Urinary bladder (tissue), 4 donors: ENCODE measurements around the gene ZCCHC7. TPM values are rescaled to one million over a fixed set of nuclear protein-coding genes. Genes with fewer than 3 reads are reported as not detected.
"Not testable (repeated sequence)": the region's sequence is repeated elsewhere in the genome, so short reads cannot be mapped to it uniquely, and the experiment has no call there.

ENCODE experiments used
- DNase-seq: peaks from one replicate; pipeline ENCODE4 v3.0.0-alpha.2; 2015; ENCODE audit errors: extremely low spot score
- H3K27ac ChIP-seq: one replicate; pipeline ENCODE4 v1.5.1; 2013; ENCODE audit warnings: low read depth, mild to moderate bottlenecking, moderate library complexity
- H3K36me3 ChIP-seq: one replicate; pipeline ENCODE4 v1.6.1; 2013; ENCODE audit warnings: mild to moderate bottlenecking, moderate library complexity; ENCODE audit not compliant: insufficient read depth
- H3K4me1 ChIP-seq: one replicate; pipeline ENCODE4 v1.6.1; 2013; ENCODE audit warnings: mild to moderate bottlenecking, moderate library complexity; ENCODE audit not compliant: insufficient read depth
- H3K4me3 ChIP-seq: one replicate; pipeline ENCODE4 v1.5.1; 2013; ENCODE audit warnings: low read depth, low read length
- WGBS: extraction: QIAGEN DNeasy Blood & Tissue Kit; methylation state at CpG from one replicate; pipeline ENCODE4 v1.1.7; 2013; 5-methylcytosine and 5-hydroxymethylcytosine counted together
- polyA plus RNA-seq: library from polyadenylated mRNA; stranded (reverse); fragments of 200-250 nt; gene quantifications from one replicate; pipeline ENCODE4 v1.2.3, GENCODE V29; 2013
- total RNA-seq: library from RNA; depleted of rRNA; stranded (reverse); fragments of >200 nt; gene quantifications from one replicate; pipeline ENCODE4 v1.2.3, GENCODE V29; 2014
- donor health status: healthy with polysubstance abuse.
- donor health status: healthy.

ZCCHC7 gene
- total and polyA plus RNA-seq, 2 donors: 10.9 to 40.7 TPM

GRCh38 chr9:37297592-37297991, 177.2 kb downstream of the ZCCHC7 start:
- Histone ChIP-seq H3K27ac (no peak overlapping the region), H3K4me3 (no peak overlapping the region), H3K4me1 (no peaks in the 10 kb centered on the region), H3K36me3 (no peaks in the 10 kb centered on the region)
- 71% methylated on average over 3 of the region's 3 CpGs for WGBS
- no peak for DNase-seq

GRCh38 chr9:37300620-37301019, 180.2 kb downstream of the ZCCHC7 start:
- no peaks in the 10 kb centered on the region for H3K4me1 ChIP-seq
- H3K27ac ChIP-seq: no peak overlapping the region
- 52% methylated on average over 1 of the region's 1 CpG for WGBS

GRCh38 chr9:37301042-37301853, 180.9 kb downstream of the ZCCHC7 start:
- Histone ChIP-seq H3K4me3 (no peak overlapping the region), H3K36me3 (no peaks in the 10 kb centered on the region), H3K4me1 (no peaks in the 10 kb centered on the region), H3K27ac (no peak overlapping the region)
- WGBS: 98% methylated on average over 2 of the region's 2 CpGs
- no peak for DNase-seq

More at GRCh38 chr9:37300620-37301019, 180.2 kb downstream of the ZCCHC7 start:
- DNase-seq: no peak
- Histone ChIP-seq H3K36me3 (no peaks in the 10 kb centered on the region), H3K4me3 (no peak overlapping the region)

GRCh38 chr9:37301854-37302172, 181.4 kb downstream of the ZCCHC7 start:
- DNase-seq: no peak
- no peak overlapping the region for H3K4me3 ChIP-seq
- no peaks in the 10 kb centered on the region for H3K36me3 ChIP-seq
- no peak overlapping the region for H3K27ac ChIP-seq
- no peaks in the 10 kb centered on the region for H3K4me1 ChIP-seq
- WGBS: 42% methylated on average over 1 of the region's 1 CpG

- Histone ChIP-seq H3K36me3 (no peaks in the 10 kb centered on the region), H3K4me1 (no peaks in the 10 kb centered on the region), H3K27ac (no peak overlapping the region), H3K4me3 (no peak overlapping the region)
- DNase-seq: no peak
- 70% methylated on average over 3 of the region's 3 CpGs for WGBS
These were observed 181.9 kb downstream of the ZCCHC7 start for GRCh38 chr9:37302277-37302676.

- H3K4me3 ChIP-seq, H3K36me3 ChIP-seq, DNase-seq, H3K27ac ChIP-seq, H3K4me1 ChIP-seq: not testable (repeated sequence)
- 97% methylated on average over 11 of the region's 11 CpGs for WGBS
These were observed 182.9 kb downstream of the ZCCHC7 start for GRCh38 chr9:37303272-37303671.

- H3K4me1 ChIP-seq: no peaks in the 10 kb centered on the region
- no peak for DNase-seq
- no peak overlapping the region for H3K4me3 ChIP-seq
- WGBS: 92% methylated on average over 3 of the region's 3 CpGs
- no peak overlapping the region for H3K27ac ChIP-seq
- H3K36me3 ChIP-seq: no peaks in the 10 kb centered on the region
These were observed 188.8 kb downstream of the ZCCHC7 start for GRCh38 chr9:37309136-37309535.

GRCh38 chr9:37311938-37312708, 191.7 kb downstream of the ZCCHC7 start:
- no peak overlapping the region for H3K27ac ChIP-seq
- DNase-seq: no peak
- H3K4me1 ChIP-seq: no peaks in the 10 kb centered on the region
- 96% methylated on average over 3 of the region's 3 CpGs for WGBS
- no peaks in the 10 kb centered on the region for H3K36me3 ChIP-seq
- H3K4me3 ChIP-seq: no peak overlapping the region

GRCh38 chr9:37324261-37324683, 203.9 kb downstream of the ZCCHC7 start:
- WGBS: 66% methylated on average over 7 of the region's 7 CpGs
- no peak overlapping the region for H3K4me3 ChIP-seq
- H3K4me1 ChIP-seq: no peaks in the 10 kb centered on the region
- H3K36me3 ChIP-seq: no peaks in the 10 kb centered on the region
- no peak overlapping the region for H3K27ac ChIP-seq
- DNase-seq: no peak

GRCh38 chr9:37324691-37325490, 204.5 kb downstream of the ZCCHC7 start:
- no peak for DNase-seq
- Histone ChIP-seq H3K4me1 (no peaks in the 10 kb centered on the region), H3K27ac (no peak overlapping the region), H3K4me3 (no peak overlapping the region), H3K36me3 (no peaks in the 10 kb centered on the region)
- WGBS: 82% methylated on average over 5 of the region's 5 CpGs

- DNase-seq: no peak
- Histone ChIP-seq H3K27ac (no peak overlapping the region), H3K4me3 (no peak overlapping the region), H3K36me3 (no peaks in the 10 kb centered on the region), H3K4me1 (no peaks in the 10 kb centered on the region)
- 82% methylated on average over 2 of the region's 2 CpGs for WGBS
These were observed 205.4 kb downstream of the ZCCHC7 start for GRCh38 chr9:37325778-37326177.

GRCh38 chr9:37327553-37327952, 207.2 kb downstream of the ZCCHC7 start:
- Histone ChIP-seq H3K4me1 (no peaks in the 10 kb centered on the region), H3K4me3 (no peak overlapping the region), H3K36me3 (no peaks in the 10 kb centered on the region), H3K27ac (no peak overlapping the region)
- WGBS: 87% methylated on average over 4 of the region's 4 CpGs
- DNase-seq: no peak

GRCh38 chr9:37328556-37329227, 208.3 kb downstream of the ZCCHC7 start:
- no peak for DNase-seq

More at GRCh38 chr9:37328556-37329227, 208.3 kb downstream of the ZCCHC7 start:
- no peak overlapping the region for H3K4me3 ChIP-seq
- no peaks in the 10 kb centered on the region for H3K4me1 ChIP-seq
- no peak overlapping the region for H3K27ac ChIP-seq
- H3K36me3 ChIP-seq: no peaks in the 10 kb centered on the region
